H9 (cell line): ENCODE results near the gene FGF6. TPM values are rescaled to one million over a fixed set of nuclear protein-coding genes. Genes with fewer than 3 reads are reported as not detected.

Experiments
- DNase-seq: peaks from one replicate; pipeline ENCODE4 v3.0.0-alpha.2; 2017
- H2AFZ ChIP-seq: one replicate; pipeline ENCODE4 v1.6.1; 2013; ENCODE audit warnings: mild to moderate bottlenecking, low read length, control low read depth, moderate library complexity
- H2AK5ac ChIP-seq: 2 replicates; pipeline ENCODE4 v1.6.1; 2013; ENCODE audit warnings: low read length, control low read depth, mixed read lengths; ENCODE audit not compliant: insufficient read length
- H2BK120ac ChIP-seq: one replicate; pipeline ENCODE4 v1.6.1; 2013; ENCODE audit warnings: low read depth, mild to moderate bottlenecking, low read length, control low read depth, inconsistent platforms; ENCODE audit not compliant: poor library complexity, severe bottlenecking
- H2BK12ac ChIP-seq: 2 replicates; pipeline ENCODE4 v1.6.1; 2013; ENCODE audit warnings: low read length, control low read depth, mixed read lengths, low read depth; ENCODE audit not compliant: insufficient read length
- H2BK15ac ChIP-seq: 2 replicates; pipeline ENCODE4 v1.6.1; 2013; ENCODE audit warnings: low read depth, low read length, control low read depth
- H2BK20ac ChIP-seq: one replicate; pipeline ENCODE4 v1.6.1; 2013; ENCODE audit warnings: low read depth, mild to moderate bottlenecking, low read length, control low read depth, inconsistent platforms; ENCODE audit not compliant: poor library complexity, severe bottlenecking
- H2BK5ac ChIP-seq: 2 replicates; pipeline ENCODE4 v1.6.1; 2013; ENCODE audit warnings: low read length, control low read depth, mixed read lengths; ENCODE audit not compliant: insufficient read length
- H3K14ac ChIP-seq: 2 replicates; pipeline ENCODE4 v1.6.1; 2013; ENCODE audit warnings: low read length, control low read depth; ENCODE audit not compliant: insufficient read depth
- H3K18ac ChIP-seq: 2 replicates; pipeline ENCODE4 v1.6.1; 2013; ENCODE audit warnings: low read depth, mild to moderate bottlenecking, mixed read lengths, low read length, control low read depth; ENCODE audit not compliant: insufficient read length
- H3K23ac ChIP-seq: 2 replicates; pipeline ENCODE4 v1.6.1; 2013; ENCODE audit warnings: low read length, control low read depth, mixed read lengths, low read depth; ENCODE audit not compliant: insufficient read length
- H3K23me2 ChIP-seq: 2 replicates; pipeline ENCODE4 v1.6.1; 2013; ENCODE audit warnings: low read depth, mild to moderate bottlenecking, mixed read lengths, low read length, control low read depth; ENCODE audit not compliant: insufficient read length, poor library complexity, severe bottlenecking
- H3K27ac ChIP-seq: 2 replicates; pipeline ENCODE4 v1.5.1; 2013; ENCODE audit warnings: low read length, control low read depth, mixed read lengths, low read depth; ENCODE audit not compliant: insufficient read length
- H3K27me3 ChIP-seq: 2 replicates; pipeline ENCODE4 v1.6.1; 2013; ENCODE audit warnings: low read length, control low read depth, inconsistent platforms; ENCODE audit not compliant: insufficient read depth
- H3K4ac ChIP-seq: 2 replicates; pipeline ENCODE4 v1.6.1; 2013; ENCODE audit warnings: low read depth, mild to moderate bottlenecking, control low read depth, inconsistent platforms, low read length, moderate library complexity
- H3K4me1 ChIP-seq: 2 replicates; pipeline ENCODE4 v1.6.1; 2013; ENCODE audit warnings: low read length, control low read depth, inconsistent platforms; ENCODE audit not compliant: insufficient read depth
- H3K4me2 ChIP-seq: 2 replicates; pipeline ENCODE4 v1.6.1; 2013; ENCODE audit warnings: low read length, control low read depth, mixed read lengths; ENCODE audit not compliant: insufficient read length, insufficient read depth
- H3K56ac ChIP-seq: 2 replicates; pipeline ENCODE4 v1.6.1; 2013; ENCODE audit warnings: low read depth, mild to moderate bottlenecking, mixed read lengths, low read length, control low read depth; ENCODE audit not compliant: insufficient read length
- H3K79me1 ChIP-seq: 2 replicates; pipeline ENCODE4 v1.6.1; 2013; ENCODE audit warnings: low read depth, mild to moderate bottlenecking, moderate library complexity, low read length, control low read depth, inconsistent platforms; ENCODE audit not compliant: insufficient read depth, poor library complexity, severe bottlenecking
- H3K79me2 ChIP-seq: 2 replicates; pipeline ENCODE4 v1.6.1; 2013; ENCODE audit warnings: low read length, control low read depth, inconsistent platforms; ENCODE audit not compliant: insufficient read depth
- H3K9ac ChIP-seq: 2 replicates; pipeline ENCODE4 v1.6.1; 2013; ENCODE audit warnings: low read length, control low read depth, mixed read lengths; ENCODE audit not compliant: insufficient read length; ENCODE audit errors: extremely low read depth
- H3K9me3 ChIP-seq: one replicate; pipeline ENCODE4 v1.6.1; 2013; ENCODE audit warnings: low read depth, low read length, inconsistent platforms; ENCODE audit not compliant: control insufficient read depth
- H3T11ph ChIP-seq: one replicate; pipeline ENCODE4 v1.6.1; 2013; ENCODE audit warnings: mild to moderate bottlenecking, low read length, control low read depth, inconsistent platforms
- H4K20me1 ChIP-seq: one replicate; pipeline ENCODE4 v1.6.1; 2013; ENCODE audit not compliant: control insufficient read depth, insufficient read length, insufficient read depth
- H4K5ac ChIP-seq: 2 replicates; pipeline ENCODE4 v1.6.1; 2013; ENCODE audit warnings: low read depth, mild to moderate bottlenecking, mixed read lengths, low read length, control low read depth; ENCODE audit not compliant: insufficient read length
- H4K8ac ChIP-seq: replicated peaks from 2 replicates; pipeline ENCODE4 v1.6.1; 2013; ENCODE audit warnings: low read length, control low read depth, mixed read lengths, low read depth; ENCODE audit not compliant: insufficient read length
- H4K91ac ChIP-seq: 2 replicates; pipeline ENCODE4 v1.6.1; 2013; ENCODE audit warnings: low read depth, mild to moderate bottlenecking, moderate library complexity, mixed read lengths, low read length, control low read depth; ENCODE audit not compliant: insufficient read length
- H3K27ac Mint-ChIP-seq, 3 experiments: 2 replicates in 2 of 3; 3 replicates in 1 of 3; pipeline ENCODE4 v1.8.0; 2020 to 2021; ENCODE audit warnings: mixed read lengths in 3 of 3, mild to moderate bottlenecking in 1 of 3, moderate library complexity in 1 of 3
- H3K27me3 Mint-ChIP-seq: 2 replicates; pipeline ENCODE4 v1.8.0; 2021; ENCODE audit warnings: low read depth, mild to moderate bottlenecking, moderate library complexity, mixed read lengths
- H3K36me3 Mint-ChIP-seq, 3 experiments: 2 replicates in 2 of 3; 3 replicates in 1 of 3; pipeline ENCODE4 v1.8.0; 2020 to 2021; ENCODE audit warnings: low read depth in 3 of 3, mixed read lengths in 3 of 3; ENCODE audit not compliant: insufficient read depth in 1 of 3
- H3K4me1 Mint-ChIP-seq, 2 experiments: 2 replicates each; pipeline ENCODE4 v1.8.0; 2020; ENCODE audit warnings: mixed read lengths in 2 of 2
- H3K4me3 Mint-ChIP-seq, 2 experiments: 2 replicates in 1 of 2; 3 replicates in 1 of 2; pipeline ENCODE4 v1.8.0; 2020 to 2021; ENCODE audit warnings: mild to moderate bottlenecking in 2 of 2, mixed read lengths in 2 of 2, moderate library complexity in 1 of 2
- H3K9me3 Mint-ChIP-seq, 2 experiments: 2 replicates in 1 of 2; 3 replicates in 1 of 2; pipeline ENCODE4 v1.8.0; 2020; ENCODE audit warnings: mild to moderate bottlenecking in 2 of 2, mixed read lengths in 2 of 2, moderate library complexity in 1 of 2
- WGBS: extraction: QIAGEN DNeasy Blood & Tissue Kit; methylation state at CpG from one replicate; pipeline ENCODE4 v1.1.7; 2013; ENCODE audit warnings: missing lambda C conversion rate, low lambda C conversion rate, mixed read lengths; ENCODE audit not compliant: insufficient read length; ENCODE audit errors: extremely low coverage; 5-methylcytosine and 5-hydroxymethylcytosine counted together
- total RNA-seq: library from RNA; stranded (reverse); gene quantifications from 2 replicates; pipeline ENCODE4 v1.2.1, GENCODE V29; 2021
- TF ChIP-seq, protein P1 (sequence below): fragments of 200-600 bp; sonication (generic); conservative IDR thresholded peaks from 3 replicates; pipeline ENCODE4 v1.8.0; 2021; ENCODE audit warnings: antibody characterized with exemption, mild to moderate bottlenecking

Gene FGF6
- total RNA-seq, 1 experiment from 2014 or later: not detected

DNA sequence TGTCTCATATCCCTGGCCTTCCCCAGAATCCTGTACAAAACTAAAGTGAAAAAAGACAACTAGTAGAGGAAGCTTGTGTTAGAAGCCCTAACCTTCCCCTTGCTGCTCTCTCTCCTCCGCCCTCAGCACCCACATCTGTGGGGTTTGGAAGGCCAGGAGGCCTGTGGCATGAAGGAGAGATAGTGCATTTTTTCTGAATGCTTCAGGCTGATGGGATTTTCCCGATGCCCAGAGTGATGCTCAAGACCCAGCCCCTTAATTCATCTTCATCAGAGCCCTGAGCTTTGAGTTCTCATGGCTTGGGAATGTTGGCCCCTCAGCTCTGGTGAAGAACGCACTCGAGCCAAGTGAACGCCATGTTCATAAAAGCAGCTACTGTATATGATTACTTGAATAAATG lies 5.9 kb downstream of the FGF6 start:
- no peak overlapping the region for H3K27ac ChIP-seq
- peaks cover 25% of the 10 kb centered on the region; the same call in 1 of the 2 replicates for H3K4me1 ChIP-seq
- H3K79me2 ChIP-seq: no peaks in the 10 kb centered on the region
- H2BK15ac ChIP-seq: no peak overlapping the region
- H2BK120ac ChIP-seq: no peak overlapping the region
- no peak overlapping the region for H3K18ac ChIP-seq
- H2AK5ac ChIP-seq: no peak overlapping the region
- no peak overlapping the region for H4K5ac ChIP-seq
- Mint-ChIP-seq H3K4me3 (no peak overlapping the region), H3K27me3 (peaks cover 2% of the 10 kb centered on the region; the same call in 1 of the 2 replicates), H3K36me3 (peaks cover 0 to 2% (median 0%) of the 10 kb centered on the region in 3 experiments; a peak in 2 of 7 replicates), H3K9me3 (peaks cover 0 to 2% of the 10 kb centered on the region in 2 experiments; a peak in 1 of 5 replicates), H3K27ac (peak overlapping the region in 1 of 3 experiments; percentile 47; a peak in 1 of 7 replicates), H3K4me1 (peaks cover 54 to 74% of the 10 kb centered on the region in 2 experiments)
- no peak overlapping the region for H2AFZ ChIP-seq
- no peak overlapping the region for H3K56ac ChIP-seq
- no peak overlapping the region for H2BK12ac ChIP-seq
- no peak overlapping the region for H2BK20ac ChIP-seq
- H3K14ac ChIP-seq: no peak overlapping the region
- no peak overlapping the region for H4K91ac ChIP-seq
- no peak overlapping the region for H2BK5ac ChIP-seq
- H3K23ac ChIP-seq: no peak overlapping the region
- H3K23me2 ChIP-seq: peaks cover 2% of the 10 kb centered on the region
- H3K4ac ChIP-seq: no peak overlapping the region
- no peak overlapping the region for H3K4me2 ChIP-seq
- no peaks in the 10 kb centered on the region for H3K9me3 ChIP-seq
- no CpG with 5 or more reads among the region's 5 CpGs for WGBS
- no peaks in the 10 kb centered on the region for H4K20me1 ChIP-seq
- no peak overlapping the region for H3K9ac ChIP-seq
- H4K8ac ChIP-seq: no peak overlapping the region
- TF ChIP-seq, protein P1, sequence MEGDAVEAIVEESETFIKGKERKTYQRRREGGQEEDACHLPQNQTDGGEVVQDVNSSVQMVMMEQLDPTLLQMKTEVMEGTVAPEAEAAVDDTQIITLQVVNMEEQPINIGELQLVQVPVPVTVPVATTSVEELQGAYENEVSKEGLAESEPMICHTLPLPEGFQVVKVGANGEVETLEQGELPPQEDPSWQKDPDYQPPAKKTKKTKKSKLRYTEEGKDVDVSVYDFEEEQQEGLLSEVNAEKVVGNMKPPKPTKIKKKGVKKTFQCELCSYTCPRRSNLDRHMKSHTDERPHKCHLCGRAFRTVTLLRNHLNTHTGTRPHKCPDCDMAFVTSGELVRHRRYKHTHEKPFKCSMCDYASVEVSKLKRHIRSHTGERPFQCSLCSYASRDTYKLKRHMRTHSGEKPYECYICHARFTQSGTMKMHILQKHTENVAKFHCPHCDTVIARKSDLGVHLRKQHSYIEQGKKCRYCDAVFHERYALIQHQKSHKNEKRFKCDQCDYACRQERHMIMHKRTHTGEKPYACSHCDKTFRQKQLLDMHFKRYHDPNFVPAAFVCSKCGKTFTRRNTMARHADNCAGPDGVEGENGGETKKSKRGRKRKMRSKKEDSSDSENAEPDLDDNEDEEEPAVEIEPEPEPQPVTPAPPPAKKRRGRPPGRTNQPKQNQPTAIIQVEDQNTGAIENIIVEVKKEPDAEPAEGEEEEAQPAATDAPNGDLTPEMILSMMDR: no peak
- no peaks in the 10 kb centered on the region; the same call in 1 of the 2 replicates for H3K27me3 ChIP-seq
- no peak for DNase-seq
- H3K79me1 ChIP-seq: no peaks in the 10 kb centered on the region
- H3T11ph ChIP-seq: no peak overlapping the region
